H1 (cell line): ENCODE measurements around the gene TECR. TPM values are rescaled to one million over a fixed set of nuclear protein-coding genes. Genes with fewer than 3 reads are reported as not detected.

Source experiments
- CTCF ChIA-PET: fragments of 300-600 bp; sonication (Branson Sonifier 250); formaldehyde crosslinking; loops from one replicate; lab custom pipeline; 2021; ENCODE audit not compliant: partially characterized antibody; lab: Charles Lee
- POLR2A ChIA-PET: fragments of 300-600 bp; sonication (Branson Sonifier 250); formaldehyde crosslinking; loops from one replicate; lab custom pipeline; 2021; ENCODE audit warnings: inconsistent platforms; ENCODE audit not compliant: partially characterized antibody; lab: Charles Lee
- DNase-seq, 2 experiments: peaks; one replicate each; pipeline versions ENCODE4 v3.0.0 to v3.0.0-alpha.2; 2010 to 2022; ENCODE audit warnings: low spot score in 2 of 2, low read depth in 1 of 2, mixed read lengths in 1 of 2
- FAIRE-seq: peaks from 2 replicates; lab custom pipeline; 2011; peaks lifted over from hg19 to GRCh38; lab: Jason Lieb, UNC
- H2AFZ ChIP-seq: 2 replicates; pipeline ENCODE4 v1.8.1; 2012; ENCODE audit warnings: low read length, inconsistent platforms
- H2AK5ac ChIP-seq: 2 replicates; pipeline ENCODE4 v1.6.1; 2013; ENCODE audit warnings: low read depth, low read length
- H2BK120ac ChIP-seq: replicated peaks from 2 replicates; pipeline ENCODE3; 2013; ENCODE audit warnings: low read depth, low read length, inconsistent platforms
- H2BK12ac ChIP-seq: 2 replicates; pipeline ENCODE4 v1.6.1; 2013; ENCODE audit warnings: low read depth, low read length
- H2BK15ac ChIP-seq: 2 replicates; pipeline ENCODE4 v1.6.1; 2013; ENCODE audit warnings: low read length
- H2BK20ac ChIP-seq: 2 replicates; pipeline ENCODE4 v1.6.1; 2013; ENCODE audit warnings: low read length
- H2BK5ac ChIP-seq: 2 replicates; pipeline ENCODE4 v1.6.1; 2013; ENCODE audit warnings: low read depth, low read length
- H3K14ac ChIP-seq: 2 replicates; pipeline ENCODE4 v1.6.1; 2013; ENCODE audit warnings: inconsistent platforms; ENCODE audit not compliant: insufficient read length
- H3K18ac ChIP-seq: 2 replicates; pipeline ENCODE4 v1.6.1; 2013; ENCODE audit warnings: low read length; ENCODE audit errors: extremely low read depth
- H3K23ac ChIP-seq: 2 replicates; pipeline ENCODE4 v1.6.1; 2013; ENCODE audit warnings: inconsistent platforms; ENCODE audit not compliant: insufficient read length
- H3K23me2 ChIP-seq: 2 replicates; pipeline ENCODE4 v1.6.1; 2013; ENCODE audit warnings: low read depth, low read length
- H3K27ac ChIP-seq: 2 replicates; pipeline ENCODE4 v1.6.1; 2011; ENCODE audit warnings: low read depth, low read length, inconsistent platforms
- H3K27me3 ChIP-seq, 4 experiments: replicated peaks in 1 of 4; 1 replicate in 1 of 4; 2 replicates in 3 of 4; pipeline versions ENCODE4 v1.6.1 to v1.8.1; 2011 to 2013; ENCODE audit warnings: low read length in 3 of 4, mild to moderate bottlenecking in 3 of 4, inconsistent platforms in 2 of 4, mixed read lengths in 2 of 4, moderate library complexity in 1 of 4; ENCODE audit not compliant: control insufficient read depth in 3 of 4, insufficient read depth in 3 of 4; ENCODE audit errors: extremely low read depth in 1 of 4
- H3K36me3 ChIP-seq, 4 experiments: 2 replicates each; pipeline versions ENCODE4 v1.6.1 to v1.8.1; 2011 to 2013; ENCODE audit warnings: mild to moderate bottlenecking in 4 of 4, low read length in 3 of 4, moderate library complexity in 2 of 4, control low read depth in 1 of 4, inconsistent platforms in 1 of 4; ENCODE audit not compliant: insufficient read depth in 4 of 4, control insufficient read depth in 2 of 4
- H3K4ac ChIP-seq: replicated peaks from 2 replicates; pipeline ENCODE3; 2013; ENCODE audit warnings: low read length, low read depth, mixed read lengths, inconsistent platforms; ENCODE audit not compliant: insufficient read length
- H3K4me1 ChIP-seq, 4 experiments: replicated peaks in 1 of 4; 1 replicate in 1 of 4; 2 replicates in 3 of 4; pipeline versions ENCODE4 v1.6.1 to v1.8.1; 2011 to 2013; ENCODE audit warnings: low read length in 3 of 4, inconsistent platforms in 2 of 4, mixed read lengths in 1 of 4; ENCODE audit not compliant: insufficient read depth in 4 of 4, control insufficient read depth in 3 of 4
- H3K4me2 ChIP-seq, 2 experiments: 2 replicates each; pipeline versions ENCODE4 v1.6.1 to v1.8.1; 2011 to 2013; ENCODE audit warnings: low read depth in 2 of 2, low read length in 2 of 2, control low read depth in 1 of 2, inconsistent platforms in 1 of 2, mild to moderate bottlenecking in 1 of 2; ENCODE audit not compliant: insufficient read depth in 1 of 2
- H3K4me3 ChIP-seq, 4 experiments: fragments of 200-600, 300-600 bp in 1 of 4; sonication (generic), shearing (Covaris generic), sonication (Bioruptor Twin) in 1 of 4; 2 replicates each; pipeline versions ENCODE4 v1.5.1 to v1.8.1; 2011 to 2016; ENCODE audit warnings: low read length in 4 of 4, low read depth in 3 of 4, control low read depth in 2 of 4, inconsistent platforms in 2 of 4, mild to moderate bottlenecking in 2 of 4, mixed read lengths in 1 of 4, moderate library complexity in 1 of 4; ENCODE audit not compliant: insufficient read depth in 2 of 4; ENCODE audit errors: extremely low read depth in 1 of 4
- H3K56ac ChIP-seq: replicated peaks from 2 replicates; pipeline ENCODE3; 2013; ENCODE audit warnings: low read depth, mild to moderate bottlenecking, mixed read lengths, low read length, inconsistent platforms; ENCODE audit not compliant: insufficient read length
- H3K79me1 ChIP-seq: 2 replicates; pipeline ENCODE4 v1.6.1; 2013; ENCODE audit warnings: low read depth, low read length, control low read depth
- H3K79me2 ChIP-seq, 2 experiments: 2 replicates each; pipeline versions ENCODE4 v1.6.1 to v1.8.1; 2012 to 2013; ENCODE audit warnings: low read length in 2 of 2, mild to moderate bottlenecking in 2 of 2, inconsistent platforms in 1 of 2; ENCODE audit not compliant: insufficient read depth in 2 of 2, control insufficient read depth in 1 of 2
- H3K9ac ChIP-seq, 4 experiments: replicated peaks in 1 of 4; 1 replicate in 1 of 4; 2 replicates in 3 of 4; pipeline versions ENCODE4 v1.6.1 to v1.8.1; 2011 to 2013; ENCODE audit warnings: low read depth in 3 of 4, low read length in 3 of 4, control low read depth in 2 of 4, mild to moderate bottlenecking in 2 of 4, moderate library complexity in 2 of 4, inconsistent platforms in 1 of 4; ENCODE audit errors: extremely low read depth in 1 of 4
- H3K9me3 ChIP-seq, 2 experiments: 2 replicates each; pipeline versions ENCODE4 v1.6.1 to v1.8.1; 2012 to 2013; ENCODE audit warnings: mild to moderate bottlenecking in 2 of 2, moderate library complexity in 2 of 2, control low read depth in 1 of 2, inconsistent platforms in 1 of 2, low read depth in 1 of 2, low read length in 1 of 2, mixed read lengths in 1 of 2; ENCODE audit not compliant: insufficient read depth in 2 of 2
- H4K20me1 ChIP-seq, 2 experiments: replicated peaks in 1 of 2; 2 replicates each; pipeline versions ENCODE3 to v1.8.1; 2011 to 2013; ENCODE audit warnings: inconsistent platforms in 2 of 2, low read length in 2 of 2, mild to moderate bottlenecking in 1 of 2; ENCODE audit not compliant: insufficient read depth in 2 of 2, control insufficient read depth in 1 of 2
- H4K5ac ChIP-seq: 2 replicates; pipeline ENCODE4 v1.6.1; 2013; ENCODE audit warnings: low read length, low read depth, mixed read lengths, inconsistent platforms; ENCODE audit not compliant: insufficient read length
- H4K8ac ChIP-seq: 2 replicates; pipeline ENCODE4 v1.8.0; 2013; ENCODE audit warnings: mild to moderate bottlenecking, moderate library complexity, low read length, inconsistent platforms; ENCODE audit not compliant: insufficient read depth; ENCODE audit errors: extremely low read depth
- H4K91ac ChIP-seq: replicated peaks from 2 replicates; pipeline ENCODE3; 2013; ENCODE audit warnings: low read length, mixed read lengths, inconsistent platforms; ENCODE audit not compliant: insufficient read length
- KDM1A ChIP-seq: fragments of 200-600, 300-600 bp; sonication (generic); IDR thresholded peaks from 2 replicates; pipeline ENCODE4 v1.7.1; 2016; ENCODE audit warnings: mild to moderate bottlenecking, low read length, borderline replicate concordance
- WGBS, 2 experiments: shearing (Covaris generic) in 1 of 2; methylation state at CpG; one replicate each; pipeline versions ENCODE4 v1.1.6 to v1.1.7; 2013 to 2015; ENCODE audit warnings: low lambda C conversion rate in 2 of 2, mixed read lengths in 2 of 2, inconsistent platforms in 1 of 2, low coverage in 1 of 2, missing lambda C conversion rate in 1 of 2; ENCODE audit not compliant: insufficient replicate concordance in 2 of 2, insufficient coverage in 1 of 2, insufficient read length in 1 of 2; ENCODE audit errors: extremely low coverage in 1 of 2, missing lambda C conversion rate in 1 of 2; 5-methylcytosine and 5-hydroxymethylcytosine counted together
- polyA plus RNA-seq, 7 experiments: library from polyadenylated mRNA; depleted of rRNA in 3 of 7; stranded (reverse) in 5 of 7; unstranded in 2 of 7; fragments of >200 nt in 5 of 7; fragments of 200-250 nt in 2 of 7; gene quantifications; 1 replicate in 5 of 7; 2 replicates in 1 of 7; 4 replicates in 1 of 7; pipeline versions ENCODE4 v1.2.1 to v1.2.3, GENCODE V29; 2011 to 2013; ENCODE audit warnings: missing spikeins in 2 of 7, mixed read lengths in 2 of 7
- total RNA-seq: library from RNA; stranded (reverse); fragmentation: NEBNext Ultra II Directional; extraction: Animal tissue kit (Norgen Biotek cat#: 25700); gene quantifications from 2 replicates; pipeline ENCODE4 v1.2.1, GENCODE V29; 2021

TECR gene
- total and polyA plus RNA-seq, 2 of the 8 experiments (the other 6 are each of a cell fraction or from before 2014, with no cell fraction given), result 172 to 405 TPM

DNA sequence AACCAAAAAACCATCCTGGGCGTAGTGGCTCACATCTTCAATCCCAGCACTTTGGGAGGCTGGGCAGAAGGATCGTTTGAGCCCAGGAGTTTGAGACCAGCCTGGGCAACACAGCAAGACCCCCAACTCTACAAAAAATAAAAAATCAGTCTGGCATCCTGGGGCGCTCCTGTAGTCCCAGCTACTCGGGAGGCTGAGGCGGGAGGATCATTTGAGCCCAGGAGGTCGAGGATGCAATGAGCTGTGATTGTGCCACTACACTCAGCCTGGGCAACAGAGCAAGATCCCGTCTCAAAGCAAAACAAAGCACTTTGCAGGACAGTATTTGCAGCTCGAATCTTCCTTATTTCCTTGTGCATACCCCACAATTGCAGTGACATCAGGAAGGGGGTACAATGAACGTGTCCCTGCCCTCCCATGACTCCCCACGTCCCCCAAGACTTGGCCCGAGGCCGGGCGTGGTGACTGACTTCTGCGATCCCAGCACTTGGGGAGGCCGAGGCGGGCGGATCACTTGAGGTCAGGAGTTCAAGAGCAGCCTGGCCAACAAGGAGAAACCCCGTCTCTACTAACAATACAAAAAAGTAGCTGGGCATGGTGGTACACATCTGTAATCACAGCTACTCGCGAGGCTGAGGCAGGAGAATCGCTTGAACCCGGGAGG, 41.6 kb downstream of the TECR start:
- Histone ChIP-seq H2AFZ (no peak overlapping the region), H3K23ac (no peak overlapping the region), H3K9me3 (no peaks in the 10 kb centered on the region), H3K4me3 (peak overlapping the region; percentile 50 to 98 (median 89)), H3K27ac (no peak overlapping the region), H2BK15ac (no peak overlapping the region), H2BK5ac (peak overlapping the region; percentile 90; the same call in 1 of the 2 replicates), H3K14ac (no peak overlapping the region), H2BK12ac (no peak overlapping the region), H2BK20ac (no peak overlapping the region), H3K4me1 (peaks cover 0 to 4% (median 2%) of the 10 kb centered on the region in 4 experiments; a peak in 3 of 7 replicates), H3K36me3 (peaks cover 0 to 3% (median 2%) of the 10 kb centered on the region in 4 experiments; a peak in 2 of 8 replicates), H4K8ac (peak overlapping the region; percentile 80), H3K27me3 (no peaks in the 10 kb centered on the region), H3K79me2 (peaks cover 0 to 19% of the 10 kb centered on the region in 2 experiments; a peak in 2 of 4 replicates), H4K91ac (no peak overlapping the region), H4K5ac (no peak overlapping the region), H3K4me2 (peak overlapping the region; percentile 57 to 91), H3K23me2 (no peaks in the 10 kb centered on the region; the same call in 1 of the 2 replicates), H4K20me1 (peaks cover 0 to 10% of the 10 kb centered on the region in 2 experiments), H2BK120ac (no peak overlapping the region), H3K56ac (peak overlapping the region; percentile 89), H3K4ac (no peak overlapping the region), H3K18ac (no peak overlapping the region), H2AK5ac (no peak overlapping the region), H3K9ac (peak overlapping the region in 3 of 4 experiments; percentile 76 to 82 (median 77); a peak in 5 of 7 replicates), H3K79me1 (no peaks in the 10 kb centered on the region; the same call in none of the 2 replicates)
- ChIA-PET CTCF (interaction anchor here (0.6 to 10.8 kb wide), 10 partner anchors 9 to 660 kb away, joined by 3 to 149 read pairs (median 4); partner anchors contain the start of gene ZNF333), POLR2A (interaction anchor here (1.0 to 1.9 kb wide), 3 partner anchors 14 to 119 kb away, joined by 4 to 14 read pairs (median 4); partner anchors contain the start of gene ZNF333)
- FAIRE-seq (no peak), DNase-seq (no peak)
- 61% methylated on average over 22 of the region's 22 CpGs; no CpG with 5 or more reads in 1 of the 2 experiments for WGBS, 2 experiments
- TF ChIP-seq KDM1A, result peak; percentile 69; the same call in 1 of the 2 replicates
